ENCODE results near the gene MMP26.
"Not testable (repeated sequence)": the region's sequence is repeated elsewhere in the genome, so short reads cannot be mapped to it uniquely, and the experiment has no call there.

MMP26 gene

DNA sequence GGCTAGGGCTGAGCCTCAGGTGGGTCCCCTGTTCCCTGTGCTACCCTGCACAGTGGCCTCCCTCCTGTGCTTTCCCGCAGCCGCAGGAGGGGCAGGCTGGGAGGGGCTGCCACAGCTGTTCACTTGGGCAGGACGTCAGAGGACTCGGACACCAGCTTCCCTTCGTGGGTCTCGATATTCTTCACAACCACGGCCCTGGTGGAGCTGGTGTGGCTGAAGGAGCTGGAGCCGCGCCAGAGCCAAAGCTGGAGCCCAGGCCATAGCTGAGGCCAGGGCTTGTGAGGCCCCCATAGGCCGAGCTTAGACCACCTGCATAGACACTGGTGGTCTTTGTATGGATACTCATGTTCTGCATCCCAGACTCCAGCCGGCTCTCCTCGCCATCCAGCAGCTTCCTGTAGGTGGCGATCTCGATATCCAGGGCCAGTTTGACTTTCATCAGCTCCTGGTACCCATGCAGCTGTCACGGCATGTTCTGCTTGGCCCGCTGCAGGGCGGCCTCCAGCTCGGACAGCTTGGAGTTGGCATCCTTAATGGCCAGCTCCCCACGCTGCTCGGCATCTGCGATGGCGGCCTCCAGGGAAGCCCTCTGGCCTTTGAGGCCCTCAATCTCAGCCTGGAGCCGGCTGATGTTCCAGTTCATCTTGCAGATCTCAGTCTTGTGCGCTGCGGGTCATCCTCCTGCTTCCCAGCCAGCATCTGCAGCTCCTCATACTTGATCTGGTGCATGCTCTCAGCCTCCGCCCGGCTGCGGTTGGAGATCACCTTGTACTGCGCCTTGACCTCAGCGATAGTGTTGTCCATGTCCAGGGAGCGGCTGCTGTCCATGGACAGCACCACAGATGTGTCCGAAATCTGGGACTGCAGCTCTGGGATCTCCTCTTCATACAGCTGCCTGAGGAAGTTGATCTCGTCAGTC lies 18.3 kb downstream of the MMP26 start:
- not testable (repeated sequence) for DNase-seq (ENCODE audit: low read depth, low spot score)

DNA sequence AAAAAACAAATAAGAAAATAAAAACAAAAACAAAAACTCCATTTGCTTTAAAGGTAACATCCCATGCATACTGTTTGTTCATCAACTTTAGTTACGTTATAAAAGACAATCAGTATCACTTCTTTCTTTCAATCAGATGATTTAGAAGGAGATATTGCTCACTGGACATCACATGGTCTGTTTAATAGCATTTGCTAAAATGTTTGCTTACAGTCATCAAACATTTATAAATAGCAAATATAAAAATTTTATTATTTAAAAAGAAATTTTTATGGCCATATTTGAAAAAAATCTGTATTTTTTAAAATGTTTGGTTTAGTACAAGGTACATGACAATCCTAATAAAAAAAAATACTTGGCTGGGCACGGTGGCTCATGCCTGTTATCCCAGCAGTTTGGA lies 22.6 kb downstream of the MMP26 start:
- no peak for DNase-seq (ENCODE audit: low read depth, low spot score)

DNA sequence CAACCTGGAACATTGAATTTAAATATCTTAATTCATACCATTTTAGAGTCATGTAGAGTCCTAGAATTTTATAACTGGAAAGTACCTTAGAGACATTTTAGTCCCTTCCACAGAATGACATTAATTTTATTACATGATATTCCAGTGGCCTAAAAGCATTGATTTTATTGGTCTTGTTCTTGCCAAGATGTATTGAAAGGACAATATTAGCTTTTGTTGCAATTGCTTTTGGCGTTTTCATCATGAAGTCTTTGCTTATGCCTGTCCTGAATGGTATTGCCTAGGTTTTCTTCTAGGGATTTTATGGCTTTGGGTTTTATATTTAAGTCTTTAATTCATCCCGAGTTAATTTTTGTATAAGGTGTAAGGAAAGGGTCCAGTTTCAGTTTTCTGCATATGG lies 36.2 kb downstream of the MMP26 start:
- no peak for DNase-seq (ENCODE audit: low read depth, low spot score)

DNA sequence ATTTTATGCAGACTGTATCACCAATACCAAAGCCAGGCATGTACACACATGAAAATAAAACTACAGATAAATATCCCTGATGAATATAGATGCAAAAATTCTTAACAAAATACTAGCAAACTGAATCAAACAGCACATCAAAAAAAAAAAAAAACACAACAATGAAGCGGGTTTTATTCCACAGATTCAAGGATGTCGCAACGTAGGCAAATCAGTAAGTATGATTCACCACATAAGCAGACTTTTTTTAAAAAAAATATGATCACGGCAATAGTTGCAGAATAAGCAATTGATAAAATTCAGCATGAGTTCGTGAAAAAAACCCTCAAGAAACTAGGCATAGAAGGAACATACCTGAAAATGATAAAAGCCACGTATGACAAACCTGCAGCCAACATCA lies 43.9 kb downstream of the MMP26 start:
- DNase-seq (ENCODE audit: low read depth, low spot score): no peak

DNA sequence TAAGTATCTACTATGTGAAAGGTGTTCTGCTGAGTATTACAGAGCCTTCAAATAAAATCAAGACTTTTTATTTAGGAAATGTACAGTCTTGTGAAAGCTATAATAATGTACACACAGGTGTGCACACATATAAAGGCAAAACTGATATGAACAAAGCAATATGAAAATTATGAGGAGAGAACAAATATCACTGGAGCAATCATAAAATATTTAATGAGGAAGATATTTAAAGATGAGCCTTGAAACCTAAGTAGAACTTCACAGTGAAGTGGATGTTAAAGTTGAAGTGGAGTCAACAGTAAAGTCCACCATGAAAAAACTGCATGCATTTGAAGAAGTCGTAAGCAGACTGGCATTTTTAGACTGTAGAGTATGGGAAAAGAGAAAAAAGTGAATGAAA lies 46.6 kb downstream of the MMP26 start:
- no peak for DNase-seq (ENCODE audit: low read depth, low spot score)
